GM19438 (cell line): ENCODE measurements around the gene HOTAIR.

ENCODE experiments used
- ATAC-seq: cut with Tn5 transposase; IDR thresholded peaks from one replicate; pipeline ENCODE4 v1.9.1; 2021; ENCODE audit warnings: low read depth; ENCODE audit not compliant: unreplicated experiment

Gene HOTAIR

GRCh38 chr12:53974084-53975063 is at the start of gene HOTAIR:
Gene HOTAIR, minus strand, starts transcription at chr12:53974954.
- ATAC-seq: no peak

- ATAC-seq: no peak
Measured at GRCh38 chr12:54024127-54024526, 49.4 kb upstream of the HOTAIR start.

GRCh38 chr12:54022960-54023884 is 48.5 kb upstream of the HOTAIR start:
- ATAC-seq: no peak

GRCh38 chr12:54021432-54022013 is 46.8 kb upstream of the HOTAIR start:
- ATAC-seq: no peak

GRCh38 chr12:54020591-54021405 is 46.0 kb upstream of the HOTAIR start:
- ATAC-seq: no peak

- ATAC-seq: no peak
Measured at GRCh38 chr12:54019924-54020590, 45.3 kb upstream of the HOTAIR start.

- ATAC-seq: no peak
Measured at GRCh38 chr12:54019091-54019811, 44.5 kb upstream of the HOTAIR start.

- no peak for ATAC-seq
Measured at GRCh38 chr12:54018468-54018984, 43.8 kb upstream of the HOTAIR start.

GRCh38 chr12:54017878-54018467 is 43.2 kb upstream of the HOTAIR start:
- peak; percentile 55 for ATAC-seq

GRCh38 chr12:54017027-54017788 is 42.5 kb upstream of the HOTAIR start:
- peak; percentile 44 for ATAC-seq

- ATAC-seq: no peak
Measured at GRCh38 chr12:54016478-54016964, 41.8 kb upstream of the HOTAIR start.

- ATAC-seq: no peak
Measured at GRCh38 chr12:54016051-54016450, 41.3 kb upstream of the HOTAIR start.

- no peak for ATAC-seq
Measured at GRCh38 chr12:54015018-54015931, 40.5 kb upstream of the HOTAIR start.

GRCh38 chr12:54014377-54015017 is 39.7 kb upstream of the HOTAIR start:
- no peak for ATAC-seq

GRCh38 chr12:54012631-54013409 is 38.1 kb upstream of the HOTAIR start:
- ATAC-seq: no peak
